GM19438 (cell line): ENCODE data around the gene PLEKHN1.

Experiments used
- ATAC-seq: cut with Tn5 transposase; IDR thresholded peaks from one replicate; pipeline ENCODE4 v1.9.1; 2021; ENCODE audit warnings: low read depth; ENCODE audit not compliant: unreplicated experiment

PLEKHN1 gene, protein sequence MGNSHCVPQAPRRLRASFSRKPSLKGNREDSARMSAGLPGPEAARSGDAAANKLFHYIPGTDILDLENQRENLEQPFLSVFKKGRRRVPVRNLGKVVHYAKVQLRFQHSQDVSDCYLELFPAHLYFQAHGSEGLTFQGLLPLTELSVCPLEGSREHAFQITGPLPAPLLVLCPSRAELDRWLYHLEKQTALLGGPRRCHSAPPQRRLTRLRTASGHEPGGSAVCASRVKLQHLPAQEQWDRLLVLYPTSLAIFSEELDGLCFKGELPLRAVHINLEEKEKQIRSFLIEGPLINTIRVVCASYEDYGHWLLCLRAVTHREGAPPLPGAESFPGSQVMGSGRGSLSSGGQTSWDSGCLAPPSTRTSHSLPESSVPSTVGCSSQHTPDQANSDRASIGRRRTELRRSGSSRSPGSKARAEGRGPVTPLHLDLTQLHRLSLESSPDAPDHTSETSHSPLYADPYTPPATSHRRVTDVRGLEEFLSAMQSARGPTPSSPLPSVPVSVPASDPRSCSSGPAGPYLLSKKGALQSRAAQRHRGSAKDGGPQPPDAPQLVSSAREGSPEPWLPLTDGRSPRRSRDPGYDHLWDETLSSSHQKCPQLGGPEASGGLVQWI

DNA sequence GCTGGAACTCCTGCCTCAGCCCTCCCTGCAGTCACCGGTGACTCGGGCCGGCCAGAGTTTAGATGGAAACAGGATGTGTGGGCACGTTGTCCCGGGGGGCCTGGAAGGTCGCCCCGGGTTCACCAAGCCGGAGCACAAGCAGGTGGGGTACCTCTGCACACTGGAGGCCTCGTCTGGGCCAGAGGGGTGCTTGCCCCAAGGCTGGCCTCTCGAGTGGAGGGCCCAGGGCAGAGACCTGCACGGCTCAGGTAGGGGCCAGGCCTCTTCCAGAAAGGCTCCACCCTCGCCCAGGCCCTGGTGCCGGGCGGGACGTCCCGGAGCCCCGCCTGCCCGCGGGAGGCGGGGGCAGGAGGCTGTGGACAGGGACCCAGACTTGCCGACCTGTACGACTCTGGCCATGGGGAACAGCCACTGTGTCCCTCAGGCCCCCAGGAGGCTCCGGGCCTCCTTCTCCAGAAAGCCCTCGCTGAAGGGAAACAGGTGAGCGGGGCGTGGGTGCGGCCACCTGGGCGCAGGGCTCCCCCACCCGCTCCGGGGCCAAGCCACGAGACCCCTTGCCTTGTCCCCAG is at the start of gene PLEKHN1:
Gene PLEKHN1, plus strand, starts transcription at position 348 of the 569 bp plus-strand sequence. Its CDS starts 50 bp downstream, at position 398.
- ATAC-seq, result peak; percentile 29

DNA sequence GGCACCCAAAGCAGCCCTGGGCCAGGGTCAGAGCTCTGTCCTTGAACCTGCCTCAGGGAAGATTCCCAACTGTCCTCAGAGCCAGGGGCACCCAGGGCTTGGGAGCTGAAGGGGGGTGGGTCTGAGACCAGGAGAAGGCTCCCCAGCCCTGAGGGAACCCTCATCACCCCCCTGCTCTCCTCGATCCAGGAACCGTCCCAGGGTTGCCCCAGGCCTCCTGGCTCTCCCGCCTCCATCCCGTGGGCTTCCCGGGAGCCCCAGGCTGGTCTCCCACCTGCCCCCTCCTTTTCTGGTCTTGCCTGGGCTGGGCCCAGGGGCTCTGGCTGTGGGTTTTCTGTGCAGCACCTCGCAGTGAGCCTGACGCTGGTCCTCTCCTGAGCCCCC is 49.2 kb upstream of the PLEKHN1 start:
- ATAC-seq, result no peak

DNA sequence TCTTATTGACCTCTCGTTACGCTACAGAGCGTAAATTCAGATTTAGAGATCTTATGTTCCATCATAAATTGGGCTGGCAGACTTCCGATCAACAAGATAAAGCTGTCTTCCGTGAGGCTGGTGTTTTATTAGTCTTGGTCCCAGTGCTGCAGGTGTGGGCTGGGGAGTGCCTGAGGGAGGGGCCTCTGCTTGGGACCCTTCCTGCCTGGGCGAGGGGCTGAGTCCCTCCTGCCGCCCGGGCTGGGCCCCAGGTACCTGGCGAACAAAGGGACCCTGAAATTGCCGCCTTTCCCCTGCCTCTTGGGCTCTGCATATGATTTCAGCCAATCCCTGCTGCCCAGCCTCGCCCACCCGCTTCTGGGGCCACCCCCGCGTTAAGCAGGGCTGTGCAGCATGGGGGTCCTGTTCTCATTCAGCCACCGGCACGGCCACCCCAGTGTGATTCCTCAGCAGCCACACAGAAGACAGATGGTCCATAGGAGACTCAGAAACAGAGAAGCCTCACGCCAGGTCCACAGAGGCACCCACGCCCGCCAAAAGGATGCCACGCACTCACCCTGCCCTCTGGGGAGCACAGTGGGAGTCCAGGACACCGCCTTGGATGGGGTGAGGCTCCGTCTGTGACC is 48.7 kb upstream of the PLEKHN1 start:
- no peak for ATAC-seq

DNA sequence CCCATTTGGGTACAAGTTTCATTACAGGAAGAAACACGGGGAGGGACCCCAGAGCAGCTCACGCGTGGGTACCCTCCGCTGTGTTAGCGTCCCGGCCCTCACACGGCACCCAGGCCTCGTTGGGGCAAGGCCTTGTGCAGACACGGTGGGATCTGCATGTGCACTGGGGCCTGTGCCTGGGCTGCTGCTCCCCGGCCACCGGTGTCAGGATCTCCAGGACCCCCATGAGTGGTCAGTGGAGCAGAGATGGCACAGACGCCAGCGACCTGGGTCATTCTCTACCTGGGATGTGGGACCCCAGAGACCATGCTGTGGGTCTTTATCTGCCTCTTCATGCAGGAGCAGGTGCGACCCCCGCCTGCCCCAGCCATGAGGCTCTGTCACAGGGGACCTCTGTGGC is 47.9 kb upstream of the PLEKHN1 start:
- no peak for ATAC-seq

DNA sequence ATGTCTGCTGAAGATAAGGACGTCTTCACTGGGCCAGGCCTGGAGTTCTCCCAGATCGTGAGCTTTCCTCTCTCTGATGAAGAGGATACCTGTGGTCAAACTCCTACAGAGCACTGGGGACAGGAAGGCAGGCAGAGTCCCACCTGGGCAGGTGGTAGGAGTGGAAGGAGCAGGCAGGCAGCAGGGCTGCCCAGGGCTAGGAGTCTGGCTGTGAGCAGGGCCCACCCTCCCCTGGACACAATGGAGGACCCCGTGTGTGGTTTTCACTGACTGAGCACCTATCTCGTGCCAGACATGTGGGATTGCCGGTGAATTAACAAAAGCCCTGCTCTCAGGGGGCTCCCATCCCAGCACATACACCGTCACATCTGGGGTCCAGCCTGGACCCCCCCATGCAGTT is 47.4 kb upstream of the PLEKHN1 start:
- ATAC-seq, result no peak

DNA sequence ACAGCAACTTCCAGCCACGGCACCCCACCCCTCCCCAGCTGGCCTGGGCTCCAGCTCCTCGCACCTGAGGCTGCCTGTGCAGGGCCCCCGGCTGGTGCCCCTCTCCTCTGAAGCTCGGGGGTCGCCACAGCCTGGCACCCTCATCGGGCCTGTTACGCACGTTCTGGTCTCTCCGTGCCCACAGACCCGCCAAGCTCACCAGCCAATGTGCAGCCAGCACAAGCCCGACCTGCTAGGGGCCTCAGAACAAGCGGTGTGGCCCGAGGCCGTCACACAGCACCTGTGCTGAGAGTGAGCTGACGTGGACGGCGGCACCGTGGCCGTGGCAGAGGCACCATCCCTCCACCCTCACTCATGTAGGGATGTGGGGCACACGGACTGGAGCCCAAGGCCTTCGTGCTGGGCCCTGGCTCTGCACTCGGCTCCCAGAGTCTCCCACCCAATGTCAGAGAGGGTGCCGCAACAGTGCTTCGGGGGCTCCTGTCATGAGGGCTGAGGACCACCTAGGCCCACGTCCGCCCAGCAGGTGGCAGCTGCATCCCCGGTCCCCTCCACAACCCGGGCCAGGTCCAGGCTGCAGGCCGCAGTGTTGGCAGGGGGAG is 46.9 kb upstream of the PLEKHN1 start:
- ATAC-seq, result no peak

DNA sequence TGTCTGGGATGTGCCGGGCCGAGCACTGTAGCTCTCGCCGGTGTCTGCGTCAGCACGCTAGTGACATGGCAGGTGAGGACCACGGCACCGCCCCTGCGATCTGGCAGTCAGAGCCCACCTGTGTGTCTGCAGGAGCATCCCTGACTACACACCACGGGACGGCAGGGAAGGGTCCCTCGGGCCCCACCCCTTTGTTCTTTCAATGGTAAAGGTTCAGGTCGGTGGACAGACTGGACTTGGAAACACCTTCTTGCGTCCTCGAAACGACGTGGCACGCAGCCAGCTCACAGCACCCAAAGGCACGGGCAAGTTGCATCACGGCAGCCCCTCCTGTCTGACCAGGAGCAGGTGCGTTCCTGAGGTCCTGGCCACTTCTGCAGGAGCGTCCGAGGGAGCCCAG is 46.3 kb upstream of the PLEKHN1 start:
- no peak for ATAC-seq

DNA sequence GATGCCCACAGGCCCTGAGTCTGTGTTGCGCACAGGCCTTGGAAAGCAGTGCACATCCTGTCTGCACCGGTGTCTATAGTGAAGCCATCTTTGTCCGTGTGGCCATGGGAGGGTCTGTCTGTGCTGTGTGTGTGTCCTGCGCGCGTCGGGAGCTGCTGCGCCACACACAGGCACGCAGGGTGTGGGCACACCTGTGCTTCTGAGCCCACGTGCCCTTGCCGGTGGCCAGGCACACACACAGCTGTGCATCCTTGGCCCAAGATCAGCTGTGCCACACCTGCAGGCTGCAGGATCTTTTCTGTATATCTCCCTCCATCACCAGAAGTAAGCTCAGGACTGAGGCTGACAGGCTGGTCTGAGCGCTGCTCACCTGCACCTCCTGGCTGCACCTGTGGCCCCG is 45.8 kb upstream of the PLEKHN1 start:
- no peak for ATAC-seq

DNA sequence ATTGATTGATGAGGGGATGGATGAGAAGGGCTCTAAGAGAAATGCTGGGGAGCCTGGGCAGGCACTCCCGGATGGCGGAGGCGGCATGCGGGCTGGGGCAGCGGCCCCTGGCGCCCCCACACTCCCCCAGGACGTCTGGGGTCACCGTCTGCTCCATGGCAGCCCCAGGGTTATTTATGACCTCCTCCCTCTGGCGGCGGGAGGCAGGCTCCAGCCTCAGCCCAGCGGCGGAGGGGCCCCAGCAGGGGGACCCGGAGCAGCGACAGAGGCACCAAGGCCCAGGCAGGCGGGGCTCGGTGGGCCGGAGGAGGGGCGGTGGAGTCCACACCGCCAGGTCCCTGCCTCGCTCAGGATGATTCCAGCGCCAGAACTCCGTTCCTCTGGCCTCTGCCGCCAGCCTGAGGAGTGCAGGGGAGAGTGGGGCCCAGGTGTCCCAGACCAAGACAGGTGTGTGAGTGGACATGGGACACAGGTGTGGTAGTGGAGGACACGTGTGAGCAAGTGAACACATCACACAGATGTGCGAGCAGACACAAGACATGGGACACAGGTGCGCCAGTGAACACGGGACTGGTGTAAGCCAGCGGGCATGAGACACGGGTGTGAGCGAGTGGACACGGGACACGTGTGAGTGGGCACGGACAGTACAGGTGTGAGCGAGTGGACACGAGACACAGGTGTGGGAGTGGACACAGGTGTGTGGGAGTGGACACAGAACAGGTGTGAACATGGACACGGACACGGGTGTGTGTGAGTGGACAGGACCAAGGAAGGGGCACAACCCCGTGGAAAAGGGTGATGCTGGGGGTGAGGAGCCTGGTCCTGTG is 45.1 kb upstream of the PLEKHN1 start:
- ATAC-seq, result no peak

DNA sequence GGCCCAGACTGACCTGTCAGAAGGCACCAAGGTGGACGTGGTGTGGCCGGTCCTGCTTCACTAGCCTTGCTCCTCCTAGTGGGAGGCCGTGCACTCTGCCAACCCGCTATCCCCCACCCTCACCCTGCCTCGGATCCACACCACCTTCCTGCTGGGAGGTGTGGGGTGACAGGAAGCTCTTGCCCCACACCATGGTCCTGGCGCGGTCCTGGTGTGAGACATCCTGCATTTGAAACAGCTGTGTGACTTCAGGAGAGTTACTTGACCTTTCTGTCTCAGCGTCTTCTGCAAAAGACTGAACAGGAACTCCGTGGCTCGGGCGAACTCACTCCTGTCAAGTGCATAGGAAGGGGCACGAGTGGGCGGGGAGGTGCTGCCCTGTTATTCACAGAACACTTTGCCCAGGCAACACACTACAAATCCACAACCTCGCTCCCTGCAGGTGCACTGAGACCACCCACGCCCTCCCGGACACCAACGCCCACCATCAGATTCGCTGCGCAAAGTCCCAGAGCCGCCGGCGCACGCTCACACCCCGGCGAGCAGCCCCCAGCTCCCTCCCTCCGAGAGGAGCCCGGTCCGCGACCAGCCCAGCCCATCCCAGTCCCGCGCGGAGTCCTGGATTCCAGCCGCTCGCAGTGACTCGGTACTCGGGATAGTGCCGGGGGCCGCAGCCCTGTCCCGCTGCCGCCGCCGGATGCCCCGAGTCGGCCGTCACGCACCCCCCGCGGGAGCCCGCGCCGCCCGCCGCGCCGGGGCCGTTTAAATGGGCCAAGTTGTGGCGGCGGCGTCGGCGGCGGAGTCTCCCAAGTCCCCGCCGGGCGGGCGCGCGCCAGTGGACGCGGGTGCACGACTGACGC is 42.9 kb upstream of the PLEKHN1 start, which contains the start of gene SAMD11:
Gene SAMD11, plus strand, starts transcription at position 793 of the 860 bp plus-strand sequence. CDS start 509 bp downstream, outside the sequence.
- ATAC-seq, result no peak

DNA sequence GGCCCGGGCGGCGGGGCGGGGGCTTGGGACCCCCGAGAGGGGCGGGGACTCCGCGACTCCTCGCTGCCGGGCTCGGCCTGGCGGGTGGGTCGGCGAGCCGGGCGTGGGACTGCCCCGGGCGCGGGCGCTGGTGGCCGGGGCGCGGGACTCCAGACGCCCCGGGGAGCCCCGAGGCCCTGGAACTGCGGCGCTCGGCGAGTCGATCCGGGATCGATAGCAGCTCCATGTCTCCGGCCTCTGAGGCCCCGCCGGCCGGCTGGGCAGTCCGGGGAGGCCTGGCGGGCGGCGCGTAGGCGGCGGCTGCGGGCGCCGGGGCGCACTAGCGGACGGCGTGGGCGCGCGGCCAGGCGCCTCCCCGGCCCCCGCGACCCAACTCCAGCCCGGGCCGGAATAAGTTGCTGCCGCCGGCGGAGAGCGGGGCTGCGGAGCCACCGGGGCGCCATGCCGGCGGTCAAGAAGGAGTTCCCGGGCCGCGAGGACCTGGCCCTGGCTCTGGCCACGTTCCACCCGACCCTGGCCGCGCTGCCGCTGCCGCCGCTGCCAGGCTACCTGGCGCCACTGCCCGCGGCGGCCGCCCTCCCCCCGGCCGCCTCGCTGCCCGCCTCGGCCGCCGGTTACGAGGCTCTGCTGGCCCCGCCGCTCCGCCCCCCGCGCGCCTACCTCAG is 42.2 kb upstream of the PLEKHN1 start:
- no peak for ATAC-seq

DNA sequence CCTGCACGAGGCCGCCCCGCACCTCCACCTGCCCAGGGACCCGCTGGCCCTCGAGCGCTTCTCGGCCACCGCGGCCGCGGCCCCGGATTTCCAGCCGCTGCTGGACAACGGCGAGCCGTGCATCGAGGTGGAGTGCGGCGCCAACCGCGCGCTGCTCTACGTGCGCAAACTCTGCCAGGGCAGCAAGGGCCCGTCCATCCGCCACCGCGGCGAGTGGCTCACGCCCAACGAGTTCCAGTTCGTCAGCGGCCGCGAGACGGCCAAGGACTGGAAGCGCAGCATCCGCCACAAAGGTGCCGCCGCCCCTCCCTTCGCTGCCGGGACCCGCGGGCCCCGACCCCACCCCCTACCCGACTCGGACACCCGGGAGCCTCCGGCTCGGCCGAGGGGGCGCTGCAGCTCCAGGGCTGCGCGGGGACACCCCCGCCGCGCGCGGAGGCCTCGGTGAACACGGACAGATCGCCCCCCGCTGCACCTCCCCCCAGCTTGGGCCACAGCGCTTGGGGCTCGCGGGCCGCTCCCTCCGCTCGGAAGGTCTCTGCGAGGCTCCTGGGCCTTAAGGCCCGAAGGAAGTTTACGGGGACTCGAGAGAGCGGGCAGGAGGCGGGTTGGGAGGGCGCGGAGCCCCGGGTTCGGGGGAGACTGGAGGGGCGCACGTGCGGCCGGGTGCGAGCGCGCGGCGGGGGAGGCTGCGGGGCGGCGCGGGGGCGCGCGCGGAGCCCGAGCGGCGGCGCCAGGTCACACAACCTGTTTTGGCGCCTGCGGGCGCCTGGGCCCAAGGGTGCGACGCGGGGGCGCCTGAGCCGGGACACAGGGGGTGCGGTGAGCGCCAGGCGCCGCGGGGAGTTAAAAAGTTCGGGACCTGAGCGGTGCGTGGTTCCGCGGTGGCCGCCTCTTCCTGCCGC is 41.4 kb upstream of the PLEKHN1 start:
- no peak for ATAC-seq

DNA sequence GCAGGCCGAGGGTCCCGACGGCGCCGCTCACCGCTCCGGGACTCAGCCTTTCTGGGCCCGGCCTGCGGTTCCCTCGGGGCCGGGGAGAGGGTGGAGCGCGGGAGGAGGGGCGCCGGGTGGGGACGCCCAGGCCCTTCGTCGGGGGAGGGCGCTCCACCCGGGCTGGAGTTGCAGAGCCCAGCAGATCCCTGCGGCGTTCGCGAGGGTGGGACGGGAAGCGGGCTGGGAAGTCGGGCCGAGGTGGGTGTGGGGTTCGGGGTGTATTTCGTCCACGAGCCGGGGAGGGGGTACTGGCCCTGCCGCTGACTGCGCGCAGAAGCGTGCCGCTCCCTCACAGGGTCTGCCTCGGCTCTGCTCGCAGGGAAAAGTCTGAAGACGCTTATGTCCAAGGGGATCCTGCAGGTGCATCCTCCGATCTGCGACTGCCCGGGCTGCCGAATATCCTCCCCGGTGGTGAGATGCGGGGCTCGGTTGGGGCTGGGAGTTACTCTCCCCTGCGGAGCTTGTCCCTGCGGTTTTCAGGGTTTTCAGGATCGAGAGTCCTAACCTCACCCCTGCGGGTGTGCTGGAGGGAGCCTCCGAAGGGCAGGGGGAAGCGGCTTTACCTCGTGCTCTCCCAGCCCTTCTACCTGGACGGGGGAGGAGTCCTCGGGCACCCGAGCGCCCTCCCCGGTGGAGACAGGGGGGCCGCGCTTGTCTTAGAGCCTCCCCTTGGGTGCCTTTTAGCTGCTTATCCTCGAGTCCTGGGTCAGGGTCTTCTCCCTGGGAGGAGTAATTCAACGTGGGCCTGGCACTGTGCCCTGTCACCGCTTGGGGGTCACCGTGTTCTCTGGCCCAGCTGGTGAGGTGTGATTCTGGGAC is 40.5 kb upstream of the PLEKHN1 start:
- no peak for ATAC-seq

DNA sequence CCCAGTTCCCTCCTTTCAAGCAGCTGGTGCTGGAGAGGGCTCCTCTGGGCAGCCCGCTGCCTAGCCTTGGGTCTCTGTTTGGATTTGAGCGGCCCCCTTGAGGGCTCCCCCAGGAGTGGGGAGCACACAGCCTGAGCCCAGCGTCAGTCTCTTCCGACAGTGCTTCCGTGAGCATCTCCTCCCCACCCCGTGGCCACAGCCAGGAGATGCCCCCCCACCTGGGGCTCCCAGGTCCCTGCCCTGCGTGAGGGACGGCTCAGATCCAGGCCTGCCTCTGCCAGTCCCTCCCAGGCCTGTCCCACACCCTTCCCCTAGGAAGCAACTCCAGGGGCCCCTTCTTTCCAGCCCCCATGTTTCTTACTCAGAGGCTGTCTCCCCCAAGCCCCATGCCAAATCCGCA is 39.0 kb upstream of the PLEKHN1 start:
- no peak for ATAC-seq

DNA sequence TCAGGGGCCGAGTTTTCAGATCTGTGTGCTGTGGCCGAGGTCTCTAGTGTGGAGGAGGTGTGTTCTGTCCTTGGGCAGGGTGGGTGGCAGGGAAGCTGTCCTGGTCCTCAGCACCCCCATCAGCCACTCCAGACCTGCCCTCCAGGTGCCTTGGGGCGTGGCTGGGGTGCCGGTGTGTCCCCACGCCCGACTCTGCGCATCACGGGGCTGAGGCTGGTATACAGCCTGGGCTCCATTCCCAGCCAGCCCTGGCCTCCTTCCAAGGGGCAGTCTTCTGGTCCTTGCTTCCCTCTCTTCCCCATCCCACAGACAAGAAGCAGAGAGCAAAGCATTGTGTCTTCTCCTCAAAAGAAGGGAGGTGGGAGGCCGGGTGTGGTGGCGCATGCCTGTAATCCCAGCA is 38.5 kb upstream of the PLEKHN1 start:
- ATAC-seq, result no peak

DNA sequence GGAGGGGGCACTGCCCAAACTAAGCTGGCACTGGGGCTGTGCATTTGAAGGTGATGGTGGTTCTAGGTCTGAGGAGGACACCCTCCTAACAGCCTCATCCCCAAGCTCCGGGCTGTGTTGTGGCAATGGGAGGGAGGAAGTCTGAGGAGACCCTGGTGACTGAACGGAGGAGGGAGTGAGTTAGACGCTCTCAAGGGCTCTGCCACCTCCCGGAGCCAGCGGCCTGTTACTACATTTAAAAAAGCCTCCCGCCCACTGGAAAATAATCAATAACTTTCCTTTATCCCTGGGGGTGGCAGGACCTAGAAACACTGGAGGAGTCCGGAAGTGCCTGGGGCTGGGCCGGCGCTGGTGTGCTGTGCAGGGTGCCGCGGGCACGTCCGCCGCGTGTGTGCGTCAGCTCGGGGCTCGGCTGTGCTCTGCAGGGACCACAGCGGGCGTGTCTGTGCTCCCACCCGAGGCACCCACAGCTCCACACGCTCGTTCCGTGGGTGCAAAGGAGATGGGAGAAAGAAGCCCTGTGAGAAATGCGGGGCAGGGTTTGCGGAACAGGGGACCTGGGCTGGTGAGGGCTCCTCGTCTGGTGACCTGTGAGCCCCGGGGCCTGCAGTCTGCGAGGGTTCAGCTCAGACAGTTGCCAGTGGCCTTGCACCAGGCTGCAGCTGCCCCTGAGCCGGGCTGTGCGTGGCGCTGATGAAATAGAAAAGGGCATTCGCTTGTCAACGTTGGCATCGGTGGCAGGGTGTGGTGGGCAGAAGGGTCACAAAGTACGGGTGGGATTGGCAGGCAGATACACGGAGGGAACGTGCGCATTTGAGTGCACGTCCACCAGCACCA is 37.2 kb upstream of the PLEKHN1 start:
- ATAC-seq, result no peak
